GF-D8 (cell line): ENCODE results near the gene MYMX.
"Not testable (repeated sequence)": the region's sequence is repeated elsewhere in the genome, so short reads cannot be mapped to it uniquely, and the experiment has no call there.

Source experiments
- DNase-seq: peaks from one replicate; lab custom pipeline; 2025; lab: John Stamatoyannopoulos, UW

MYMX gene

DNA sequence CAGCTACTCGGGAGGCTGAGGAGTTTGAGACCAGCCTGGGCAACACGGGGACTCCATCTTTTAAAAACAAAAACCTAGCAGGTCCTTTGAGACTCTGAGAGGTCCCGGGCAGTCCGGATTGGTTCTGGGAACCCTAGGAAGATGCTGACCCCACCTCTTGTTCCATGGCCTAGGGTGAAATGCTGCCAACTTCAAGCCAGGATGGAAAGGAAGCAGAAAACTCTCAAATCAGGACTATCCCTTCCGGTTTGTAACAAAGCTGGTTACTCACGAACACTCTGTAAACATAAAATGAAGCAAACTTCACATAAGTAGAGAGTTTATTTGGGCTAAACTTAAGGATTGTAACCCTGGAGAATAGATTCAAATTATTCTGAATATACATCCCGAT is 30.1 kb upstream of the MYMX start:
- DNase-seq, result no peak

DNA sequence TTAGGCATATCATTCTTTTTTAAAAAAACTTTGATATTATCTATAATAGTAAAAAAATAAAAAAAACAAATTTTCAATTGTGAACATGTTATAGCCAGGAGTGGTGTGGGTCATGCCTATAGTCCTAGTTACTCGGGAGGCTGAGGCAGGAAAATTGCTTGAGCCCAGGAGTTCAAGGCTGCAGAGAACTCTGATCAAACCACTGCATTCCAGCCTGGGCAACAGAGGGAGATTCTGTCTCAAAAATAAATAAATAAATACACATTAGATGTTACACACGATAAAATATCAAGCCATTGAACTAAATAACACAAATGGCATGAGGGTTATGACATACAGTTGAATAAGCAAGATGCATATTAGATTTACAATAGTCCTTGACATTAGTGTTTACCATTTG is 27.9 kb upstream of the MYMX start:
- DNase-seq, result no peak

DNA sequence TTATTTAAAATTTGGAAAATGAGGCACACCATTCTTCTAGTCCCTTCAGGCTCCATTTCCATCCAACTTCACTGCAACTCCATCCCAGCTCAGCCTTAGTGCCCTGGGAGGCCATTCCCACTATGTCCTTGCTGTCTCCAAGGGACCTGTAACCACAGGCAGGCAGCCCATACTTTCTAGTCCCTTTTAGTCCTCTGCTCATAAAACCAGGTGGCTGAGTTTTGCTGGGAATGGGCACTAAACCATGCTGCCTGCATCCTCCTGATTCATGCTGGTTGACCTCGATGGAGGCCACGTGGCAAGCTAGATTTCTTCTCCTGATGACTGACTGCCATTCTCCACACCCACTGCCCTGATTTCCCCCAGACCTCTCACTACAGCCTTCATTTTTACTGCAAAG is 27.5 kb upstream of the MYMX start:
- DNase-seq, result no peak

DNA sequence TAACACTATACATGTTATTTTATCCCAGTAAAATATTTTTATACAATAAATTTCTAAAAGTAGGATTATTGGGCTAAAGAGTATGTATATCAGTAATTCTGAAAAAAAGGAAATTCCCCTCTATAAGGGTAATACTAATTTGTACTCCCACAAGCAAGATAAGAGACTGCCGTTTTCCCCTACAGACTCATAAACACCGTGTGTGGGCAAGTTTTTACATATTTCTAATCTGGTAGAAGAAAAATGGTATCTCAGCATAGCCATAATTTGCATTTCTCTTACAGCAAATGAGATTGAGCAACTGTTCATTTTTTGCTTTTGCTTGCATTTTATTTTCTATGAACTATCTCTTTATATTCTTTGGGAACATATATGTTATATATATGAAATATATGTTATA is 26.0 kb upstream of the MYMX start:
- DNase-seq, result no peak

DNA sequence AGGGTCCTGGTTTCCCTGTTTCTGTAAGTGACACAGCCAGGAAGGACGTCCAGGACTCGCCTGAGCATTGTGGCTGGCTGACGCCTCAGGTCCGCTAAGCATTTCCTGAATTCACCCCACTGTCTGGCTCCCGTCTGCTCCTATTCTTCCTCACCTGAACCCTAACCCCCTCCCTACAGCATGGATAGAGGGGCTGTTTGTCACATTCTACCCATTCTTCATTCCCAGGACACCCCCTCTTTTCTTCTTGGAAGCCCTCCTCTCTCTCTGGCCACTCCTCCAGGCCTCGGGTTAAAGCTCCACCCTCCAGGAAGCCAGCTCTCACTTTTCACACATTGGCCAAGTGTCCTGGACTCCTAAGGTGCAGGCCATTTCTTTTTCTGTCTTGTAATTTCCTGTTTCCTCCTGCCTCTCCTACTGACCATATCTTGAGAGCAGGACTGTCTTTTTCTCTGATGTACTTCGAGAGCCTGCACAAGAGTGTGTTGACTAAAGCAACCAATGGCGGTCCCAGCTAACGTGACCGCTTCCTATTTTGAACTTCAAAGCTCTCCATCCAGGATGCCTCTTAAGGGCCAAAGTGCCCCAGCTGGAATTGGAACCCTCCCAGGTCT is 24.2 kb upstream of the MYMX start:
- DNase-seq, result no peak

DNA sequence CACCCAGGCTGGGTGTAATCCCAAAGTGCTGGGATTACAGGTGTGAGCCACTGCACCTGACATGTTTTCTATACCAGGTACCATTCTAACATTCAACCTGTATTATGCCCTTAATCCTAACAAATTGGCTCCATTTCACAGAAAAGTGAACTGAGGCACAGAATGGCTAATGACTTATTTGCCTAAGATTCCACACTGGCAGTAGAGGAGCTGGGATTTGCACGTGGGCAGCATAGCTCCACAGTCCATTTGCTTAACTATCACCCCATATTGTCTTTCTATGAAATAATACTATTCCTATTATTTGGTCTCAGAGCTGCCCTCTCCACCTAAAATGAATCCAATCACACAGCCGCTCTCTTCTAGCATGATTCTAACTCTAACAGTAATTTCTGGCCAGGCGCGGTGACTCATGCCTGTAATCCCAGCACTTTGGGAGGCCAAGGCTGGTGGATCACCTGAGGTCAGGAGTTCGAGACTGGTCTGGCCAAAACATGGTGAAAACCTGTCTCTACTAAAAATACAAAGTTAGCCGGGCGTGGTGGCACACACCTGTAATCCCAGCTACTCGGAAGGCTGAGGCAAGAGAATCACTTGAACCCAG is 23.3 kb upstream of the MYMX start:
- no peak for DNase-seq

DNA sequence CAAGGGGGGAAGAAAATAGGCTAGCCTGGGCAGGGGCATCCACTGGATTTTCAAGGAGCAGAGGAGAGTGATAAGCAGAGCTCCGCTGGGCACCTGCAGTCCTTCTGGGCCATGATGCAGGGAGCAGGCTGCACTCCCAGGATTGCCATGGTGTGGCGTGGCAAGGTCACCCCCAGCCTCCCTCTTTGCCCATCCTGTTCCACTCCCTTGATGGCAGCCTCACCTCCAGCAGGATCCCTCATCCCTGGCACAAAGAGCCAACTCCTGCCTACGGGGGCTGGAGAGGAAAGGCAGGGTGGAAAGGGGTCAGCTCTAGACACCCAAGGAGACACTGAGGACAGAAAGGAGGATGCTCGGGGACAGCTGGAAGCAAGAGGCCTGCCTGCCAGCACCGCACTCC is 22.4 kb upstream of the MYMX start:
- DNase-seq, result no peak

DNA sequence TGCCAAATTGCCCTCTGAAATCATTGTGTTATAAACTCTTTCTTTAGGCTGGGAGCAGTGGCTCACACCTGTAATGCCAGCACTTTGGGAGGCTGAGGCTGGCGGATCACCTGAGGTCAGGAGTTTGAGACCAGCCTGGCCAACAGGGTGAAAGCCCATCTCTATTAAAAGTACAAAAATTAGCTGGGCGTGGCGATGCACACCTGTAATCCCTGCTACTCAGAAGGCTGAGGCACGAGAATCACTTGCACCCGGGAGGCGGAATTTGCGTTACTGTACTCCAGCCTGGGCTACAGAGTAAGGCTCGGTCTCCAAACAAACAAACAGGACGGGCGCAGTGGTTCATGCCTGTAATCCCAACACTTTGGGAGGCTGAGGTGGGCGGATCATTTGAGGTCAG is 20.4 kb upstream of the MYMX start:
- DNase-seq, result not testable (repeated sequence)

DNA sequence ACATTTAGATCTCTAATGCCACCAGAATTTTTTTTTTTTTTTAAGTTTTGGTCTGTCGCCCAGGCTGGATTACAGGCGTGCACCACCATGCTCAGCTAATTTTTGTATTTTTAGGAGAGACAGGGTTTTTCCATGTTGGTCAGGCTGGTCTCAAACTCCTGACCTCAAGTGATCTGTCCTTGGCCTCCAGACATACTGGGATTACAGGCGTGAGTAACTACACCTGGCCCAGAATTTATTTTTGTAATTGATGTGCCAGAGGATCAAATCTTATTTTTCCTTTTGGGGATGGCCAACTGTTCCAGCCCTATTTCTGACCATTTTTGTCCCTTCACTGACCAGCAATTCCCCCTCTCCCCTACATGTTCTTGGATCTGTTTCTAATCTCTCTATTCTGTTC is 18.0 kb upstream of the MYMX start:
- DNase-seq, result no peak

DNA sequence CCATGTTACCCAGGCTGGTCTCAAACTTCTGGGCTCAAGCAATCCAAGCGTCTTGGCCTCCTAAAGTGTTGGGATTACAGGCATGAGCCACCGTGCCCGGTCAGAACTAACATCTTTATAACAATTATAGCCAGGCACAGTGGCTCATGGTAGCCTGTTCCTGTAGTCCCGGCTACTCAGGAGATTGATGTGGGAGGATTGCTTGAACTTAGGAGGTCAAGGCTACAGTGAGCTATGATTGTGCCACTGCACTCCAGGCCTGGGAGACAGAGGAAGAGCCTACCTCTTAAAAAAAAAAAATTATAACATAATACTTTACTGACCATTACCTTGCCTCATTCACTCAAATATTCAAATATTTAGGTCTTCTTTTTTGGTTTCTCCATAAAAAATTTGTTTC is 16.8 kb upstream of the MYMX start:
- no peak for DNase-seq

DNA sequence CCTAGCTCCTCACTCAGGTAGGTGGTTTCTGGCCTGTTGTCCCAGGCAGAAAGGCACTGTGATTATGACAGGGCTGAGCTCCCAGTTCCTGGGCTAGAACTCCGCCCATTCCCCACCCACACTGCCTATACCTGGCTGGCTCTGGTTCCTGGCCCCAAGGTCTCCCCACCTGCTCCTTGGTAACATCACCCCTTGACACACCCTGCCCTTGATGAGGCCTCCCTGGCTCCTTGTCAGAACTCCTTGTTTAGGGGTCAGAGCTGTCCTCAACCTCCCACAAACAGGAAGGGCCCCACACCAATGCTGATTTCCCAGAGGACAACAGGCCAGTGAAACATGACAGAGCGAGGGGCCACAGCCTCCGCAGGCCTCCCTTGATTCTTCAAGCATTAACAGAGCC is 15.5 kb upstream of the MYMX start:
- DNase-seq, result no peak

DNA sequence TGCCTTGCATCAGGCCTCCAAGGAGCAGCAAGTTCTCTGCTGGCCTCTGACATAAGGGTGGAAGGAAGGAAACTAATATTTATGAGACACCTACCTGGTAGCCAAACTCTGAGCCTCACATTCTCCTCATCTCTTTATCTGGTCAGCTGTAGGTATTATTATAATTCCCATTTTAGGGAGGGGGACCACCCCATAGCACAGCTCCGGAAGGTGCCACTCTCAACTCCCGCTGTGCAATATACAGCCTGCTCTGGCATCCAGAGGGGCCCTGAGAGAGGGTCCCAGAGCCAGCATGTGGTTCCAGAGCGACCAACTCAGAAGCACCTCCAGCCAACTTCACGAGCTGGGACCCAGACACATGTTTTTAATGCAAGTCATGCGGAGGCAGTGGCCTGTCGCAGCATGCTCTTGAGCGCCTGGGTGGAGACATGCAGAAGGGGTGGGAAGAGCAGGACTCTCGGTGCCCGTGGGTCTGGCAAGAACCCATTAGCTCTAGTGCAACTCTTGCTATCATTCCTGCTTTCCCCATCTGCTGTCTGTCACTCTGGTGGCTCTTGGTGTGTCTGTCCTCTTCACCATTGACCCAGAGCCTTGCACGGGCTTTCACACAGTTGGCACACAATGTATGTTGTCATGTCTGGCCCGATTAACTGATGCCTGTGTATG is 15.0 kb upstream of the MYMX start:
- no peak for DNase-seq

DNA sequence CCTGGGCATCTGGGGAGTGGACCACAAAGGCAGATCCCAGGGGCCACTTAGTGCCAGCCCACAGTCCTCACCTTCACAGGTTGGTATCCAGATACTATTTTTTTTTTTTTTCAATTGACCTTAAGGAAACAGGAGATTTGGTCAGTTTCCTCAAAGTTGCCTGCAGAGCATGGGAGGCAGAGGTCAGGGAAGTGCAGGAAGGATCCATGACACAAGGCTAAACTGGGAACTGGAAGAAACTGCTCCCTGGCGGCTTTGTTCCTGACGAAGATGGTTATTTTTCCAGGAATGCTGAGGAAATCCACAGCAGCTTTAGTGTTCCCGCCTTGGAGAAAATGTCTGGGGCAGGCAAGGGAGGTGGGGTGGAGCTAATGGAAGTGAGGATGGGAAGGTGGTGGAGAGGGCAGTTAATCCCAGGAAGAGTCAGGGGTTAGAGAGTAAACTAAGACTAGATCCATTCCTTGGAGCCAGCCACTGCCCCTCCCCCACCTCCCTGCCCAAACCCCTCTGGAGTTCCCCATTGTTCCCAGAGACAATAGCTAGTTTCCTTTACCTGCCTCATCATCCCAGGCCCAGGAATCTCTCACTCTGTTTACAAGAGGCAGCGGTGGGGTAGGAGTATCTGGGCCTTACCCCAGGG is 14.3 kb upstream of the MYMX start:
- no peak for DNase-seq

DNA sequence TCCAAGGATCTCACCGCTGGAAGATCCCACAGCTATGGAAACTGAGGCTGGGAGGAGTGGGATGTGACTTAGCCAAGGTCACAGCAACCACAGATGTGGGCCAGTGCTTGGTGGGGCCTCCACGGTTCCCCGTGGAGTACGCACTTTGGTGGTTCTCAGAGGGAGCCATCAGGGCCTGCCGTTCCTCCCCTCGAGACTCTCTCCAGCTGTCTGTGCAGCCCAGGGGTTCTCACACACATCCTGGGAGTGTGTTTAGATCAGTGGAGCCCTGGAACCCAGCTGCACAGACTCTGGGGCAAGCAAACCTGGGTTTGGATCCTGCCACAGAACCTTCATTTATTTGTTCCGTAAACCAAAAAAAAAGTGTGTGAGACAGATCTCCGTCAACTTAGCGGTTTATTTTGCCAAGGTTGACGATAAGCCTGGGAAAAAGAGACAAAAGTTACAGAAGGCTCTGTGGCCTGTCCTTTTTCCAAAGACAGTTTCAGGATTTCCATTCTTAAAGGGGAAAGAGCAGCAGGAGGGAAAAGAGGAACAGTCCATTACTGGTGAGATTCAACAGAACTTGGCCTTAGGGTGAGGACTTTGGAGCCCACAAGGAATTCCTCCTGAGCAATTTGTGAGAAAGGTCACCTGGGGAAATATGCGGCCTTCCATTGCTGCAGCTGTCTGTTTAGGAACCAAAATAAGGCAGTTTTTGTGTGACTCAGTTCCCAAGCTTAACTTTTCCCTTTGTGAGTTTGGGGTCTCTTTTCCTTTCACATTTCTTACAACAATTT is 13.6 kb upstream of the MYMX start:
- DNase-seq, result no peak

DNA sequence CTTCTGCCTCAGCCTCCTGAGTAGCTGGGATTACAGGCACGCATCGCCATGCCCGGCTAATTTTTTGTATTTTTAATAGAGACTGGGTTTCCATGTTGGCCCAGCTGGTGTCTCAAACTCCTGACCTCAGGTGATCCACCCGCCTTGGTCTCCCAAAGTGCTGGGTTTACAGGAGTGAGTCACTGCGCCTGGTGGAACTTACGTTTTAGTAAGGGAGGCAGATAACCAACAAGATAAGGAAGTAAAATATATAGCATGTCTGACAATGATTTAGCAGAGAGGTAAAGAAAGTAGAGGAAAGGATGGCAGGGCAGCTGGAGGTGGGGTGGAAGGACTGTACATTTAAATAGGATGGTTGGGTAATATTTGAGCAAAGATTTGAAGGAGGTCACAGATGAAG is 12.8 kb upstream of the MYMX start:
- no peak for DNase-seq

DNA sequence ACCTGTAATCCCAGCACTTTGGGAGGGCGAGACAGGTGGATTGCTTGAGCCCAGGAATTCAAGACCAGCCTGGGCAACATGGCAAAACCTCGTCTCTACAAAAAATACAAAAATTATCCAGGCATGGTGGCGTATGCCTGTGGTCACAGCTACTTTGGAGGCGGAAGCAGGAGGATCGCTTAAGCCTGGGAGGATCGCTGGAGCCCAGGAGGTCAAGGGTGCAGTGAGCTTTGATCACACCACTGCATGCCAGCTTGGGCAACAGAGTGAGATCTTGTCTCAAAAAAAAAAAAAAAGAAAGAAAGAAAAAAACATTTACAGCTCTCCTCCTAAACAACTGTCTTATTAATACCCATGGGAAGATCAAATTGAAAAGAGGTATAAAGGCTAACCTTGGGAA is 8.8 kb upstream of the MYMX start:
- no peak for DNase-seq

DNA sequence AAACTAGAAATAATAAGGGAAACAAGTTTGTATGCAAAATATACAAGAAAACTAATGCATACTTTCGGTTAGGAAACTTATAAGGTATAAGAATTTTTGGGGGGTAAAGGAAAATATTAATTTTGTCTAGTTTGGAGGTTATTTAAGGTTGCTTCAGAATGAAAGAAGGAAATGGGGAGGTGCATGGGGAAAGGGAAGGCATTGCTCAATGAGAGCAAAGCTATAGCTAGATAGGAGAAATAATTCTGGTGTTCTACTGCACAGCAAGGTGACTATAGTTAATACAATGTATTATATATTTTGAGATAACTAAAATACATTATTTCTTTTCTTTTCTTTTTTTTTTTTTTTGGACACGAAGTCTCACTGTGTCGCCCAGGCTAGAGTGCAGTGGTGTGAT is 5.4 kb upstream of the MYMX start:
- DNase-seq, result peak; percentile 36

DNA sequence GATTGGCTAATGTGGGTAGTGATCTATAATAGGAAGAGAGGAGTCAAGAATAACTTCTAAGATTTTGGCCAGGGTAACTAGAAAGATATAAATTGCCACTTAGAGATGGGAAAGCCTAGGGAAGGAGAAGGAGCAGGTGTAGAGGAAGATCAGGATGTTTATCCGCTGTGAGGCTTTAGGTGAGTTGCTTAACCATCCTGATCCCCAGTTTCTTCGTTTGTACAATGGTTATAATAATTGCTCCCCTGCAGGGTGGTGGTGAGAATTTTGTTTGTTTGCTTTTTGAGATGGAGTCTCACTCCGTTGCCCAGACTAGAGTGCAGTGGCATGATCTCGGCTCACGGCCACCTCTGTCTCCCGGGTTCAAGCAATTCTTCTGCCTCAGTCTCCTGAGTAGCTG is 2.4 kb upstream of the MYMX start:
- no peak for DNase-seq

DNA sequence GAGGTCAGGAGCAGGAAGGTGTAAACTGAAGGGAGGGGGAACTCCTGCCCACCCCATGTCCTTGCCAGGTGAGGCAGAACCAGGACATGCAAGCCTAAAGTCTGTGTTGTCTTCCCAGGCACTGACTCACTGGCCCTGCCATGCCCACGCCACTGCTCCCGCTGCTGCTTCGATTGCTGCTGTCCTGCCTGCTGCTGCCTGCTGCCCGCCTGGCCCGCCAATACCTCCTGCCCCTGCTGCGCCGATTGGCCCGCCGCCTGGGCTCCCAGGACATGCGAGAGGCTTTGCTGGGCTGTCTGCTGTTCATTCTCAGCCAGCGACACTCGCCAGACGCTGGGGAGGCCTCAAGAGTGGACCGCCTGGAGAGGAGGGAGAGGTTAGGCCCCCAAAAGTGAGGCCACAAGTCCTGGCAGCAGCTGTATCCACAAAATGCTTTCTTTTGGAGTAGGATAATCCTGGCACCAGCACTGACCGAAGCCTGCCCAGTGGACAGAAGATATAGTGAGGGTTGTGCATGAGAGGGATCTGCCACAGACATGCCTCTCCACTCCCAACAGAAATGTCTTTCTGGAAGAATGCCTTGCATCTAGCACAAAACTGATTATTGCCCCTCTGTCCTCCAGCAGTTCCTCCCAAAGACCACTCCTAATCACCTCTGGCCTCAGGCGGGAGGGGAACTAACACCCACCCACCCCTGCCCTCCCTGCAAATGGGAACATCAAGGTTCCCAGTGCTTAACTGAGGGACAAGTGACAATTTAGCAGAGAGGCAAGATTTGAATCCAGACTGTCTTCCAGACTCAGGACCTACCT is 812 bp downstream of the MYMX start:
- no peak for DNase-seq

DNA sequence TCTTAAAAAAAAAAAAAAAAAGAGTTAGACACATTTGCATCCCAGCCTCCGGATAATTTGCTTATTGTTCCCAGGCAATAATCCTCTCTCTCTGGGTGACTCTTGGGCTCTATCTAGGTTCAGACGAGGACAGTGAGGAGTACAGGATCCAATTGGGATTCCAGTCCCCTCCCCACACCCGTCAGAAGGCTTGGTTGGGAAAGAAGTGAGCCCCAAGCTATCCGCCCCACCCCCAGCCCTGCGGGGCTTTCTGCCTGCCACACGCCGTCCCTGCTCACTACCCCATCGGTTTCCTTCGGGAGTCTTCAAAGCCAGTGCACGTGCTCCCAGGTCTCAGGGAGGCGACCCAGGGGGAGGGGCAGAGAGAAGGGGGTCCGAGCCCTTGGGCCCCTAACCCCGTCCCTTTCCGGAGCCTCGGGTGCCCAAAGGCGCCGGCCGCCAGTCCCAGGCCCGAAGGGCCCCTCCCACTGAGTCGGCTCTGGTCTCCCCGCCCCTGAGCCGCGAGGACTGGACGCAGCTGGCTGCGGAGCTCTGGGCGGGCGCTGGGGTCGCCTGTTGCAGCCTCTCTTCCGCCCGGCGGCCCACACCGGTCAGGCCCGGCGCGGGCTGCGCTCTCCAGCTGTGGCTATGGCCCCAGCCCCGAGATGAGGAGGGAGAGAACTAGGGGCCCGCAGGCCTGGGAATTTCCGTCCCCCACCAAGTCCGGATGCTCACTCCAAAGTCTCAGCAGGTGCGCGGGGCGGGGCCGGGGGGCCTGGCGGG is 2.5 kb downstream of the MYMX start:
- peak; percentile 72 for DNase-seq
